HepG2 (cell line): ENCODE measurements around the gene HYAL1. TPM values are rescaled to one million over a fixed set of nuclear protein-coding genes. Genes with fewer than 3 reads are reported as not detected.

ENCODE experiments used
- CENPX ChIP-seq: sonication (generic); formaldehyde crosslinking; IDR thresholded peaks from 2 replicates; pipeline ENCODE4 v1.9.0; 2021; ENCODE audit warnings: mild to moderate bottlenecking, missing genetic modification reagents, moderate library complexity
- EEA1 ChIP-seq: sonication (generic); formaldehyde crosslinking; IDR thresholded peaks from 2 replicates; pipeline ENCODE4 v1.5.1; 2020; ENCODE audit warnings: mild to moderate bottlenecking, missing genetic modification reagents, borderline replicate concordance
- KAT7 ChIP-seq: IDR thresholded peaks from 2 replicates; pipeline ENCODE4 v1.6.1; 2018; ENCODE audit warnings: borderline replicate concordance, missing compliant biosample characterization
- LRRFIP1 ChIP-seq: sonication (generic); formaldehyde crosslinking; conservative IDR thresholded peaks from 2 replicates; pipeline ENCODE4 v1.4.0; 2020; ENCODE audit warnings: missing genetic modification reagents
- RBAK ChIP-seq: sonication (generic); formaldehyde crosslinking; IDR thresholded peaks from 2 replicates; pipeline ENCODE4 v1.5.1; 2020; ENCODE audit warnings: mild to moderate bottlenecking, missing genetic modification reagents
- REL ChIP-seq: sonication (generic); formaldehyde crosslinking; conservative IDR thresholded peaks from 2 replicates; pipeline ENCODE4 v1.8.0; 2022; ENCODE audit warnings: mild to moderate bottlenecking, missing genetic modification reagents, moderate library complexity
- RXRB ChIP-seq: IDR thresholded peaks from 2 replicates; pipeline ENCODE4 v1.6.1; 2016; ENCODE audit warnings: borderline replicate concordance, missing genetic modification reagents, missing compliant biosample characterization
- SNAPC4 ChIP-seq: sonication (generic); formaldehyde crosslinking; IDR thresholded peaks from 2 replicates; pipeline ENCODE4 v1.4.0; 2020; ENCODE audit warnings: mild to moderate bottlenecking, missing genetic modification reagents
- TCF7 ChIP-seq: sonication (generic); IDR thresholded peaks from 2 replicates; pipeline ENCODE4 v1.6.1; 2016; ENCODE audit warnings: antibody characterized with exemption, low read depth
- TEF ChIP-seq: sonication (generic); formaldehyde crosslinking; IDR thresholded peaks from 2 replicates; pipeline ENCODE4 v1.5.0; 2020; ENCODE audit warnings: missing genetic modification reagents
- TFDP2 ChIP-seq: sonication (generic); formaldehyde crosslinking; IDR thresholded peaks from 2 replicates; pipeline ENCODE4 v1.4.0; 2020; ENCODE audit warnings: missing genetic modification reagents
- ZBTB3 ChIP-seq: sonication (generic); formaldehyde crosslinking; IDR thresholded peaks from 2 replicates; pipeline ENCODE4 v1.4.0; 2020; ENCODE audit warnings: low read depth, mild to moderate bottlenecking, moderate library complexity, missing genetic modification reagents, borderline replicate concordance
- ZKSCAN5 ChIP-seq: sonication (generic); formaldehyde crosslinking; IDR thresholded peaks from 2 replicates; pipeline ENCODE4 v1.5.1; 2020; ENCODE audit warnings: mild to moderate bottlenecking, missing genetic modification reagents
- ZNF17 ChIP-seq: sonication (generic); formaldehyde crosslinking; IDR thresholded peaks from 2 replicates; pipeline ENCODE4 v1.5.0; 2020; ENCODE audit warnings: mild to moderate bottlenecking, missing genetic modification reagents
- ZNF317 ChIP-seq: sonication (generic); formaldehyde crosslinking; IDR thresholded peaks from 2 replicates; pipeline ENCODE4 v1.5.0; 2020; ENCODE audit warnings: mild to moderate bottlenecking, missing genetic modification reagents
- ZNF501 ChIP-seq: sonication (generic); formaldehyde crosslinking; IDR thresholded peaks from 2 replicates; pipeline ENCODE4 v1.5.1; 2020; ENCODE audit warnings: mild to moderate bottlenecking, moderate library complexity, missing genetic modification reagents
- ZNF549 ChIP-seq: sonication (generic); formaldehyde crosslinking; IDR thresholded peaks from 2 replicates; pipeline ENCODE4 v1.5.0; 2020; ENCODE audit warnings: missing genetic modification reagents
- ZNF567 ChIP-seq: sonication (generic); formaldehyde crosslinking; IDR thresholded peaks from 2 replicates; pipeline ENCODE4 v1.8.1; 2023; ENCODE audit warnings: mild to moderate bottlenecking, missing genetic modification reagents, borderline replicate concordance
- ZNF570 ChIP-seq: sonication (generic); formaldehyde crosslinking; IDR thresholded peaks from 2 replicates; pipeline ENCODE4 v1.4.0; 2020; ENCODE audit warnings: mild to moderate bottlenecking, missing genetic modification reagents, borderline replicate concordance
- ZNF614 ChIP-seq: IDR thresholded peaks from 2 replicates; pipeline ENCODE4 v1.6.1; 2018; ENCODE audit warnings: missing biosample characterization, missing genetic modification reagents, inconsistent platforms, borderline replicate concordance
- polyA plus RNA-seq, 8 experiments: library from polyadenylated mRNA; depleted of rRNA in 3 of 8; stranded (reverse) in 7 of 8; unstranded in 1 of 8; fragments of >200 nt; fragmentation: Illumina TruSeq in 4 of 8; extraction: Trizol in 4 of 8; gene quantifications; 2 replicates each; pipeline versions ENCODE4 v1.2.1 to v1.2.3, GENCODE V29; 2011 to 2016; ENCODE audit warnings: low read depth in 4 of 8, missing spikeins in 1 of 8, mixed read lengths in 1 of 8; ENCODE audit not compliant: insufficient read depth in 1 of 8
- total RNA-seq, 5 experiments: library from RNA; depleted of rRNA; stranded (reverse); fragments of >200 nt; fragmentation: Illumina TruSeq; extraction: Trizol; gene quantifications; 2 replicates each; pipeline ENCODE4 v1.2.3, GENCODE V29; 2016; ENCODE audit warnings: low read depth in 1 of 5

The HYAL1 gene
- total and polyA plus RNA-seq, 2 of the 13 experiments (the other 11 are each of a cell fraction or from before 2014, with no cell fraction given) = 76.5 to 193 TPM

- TF ChIP-seq SNAPC4 (no peak), ZNF567 (CRISPR knock-in tag) (no peak), EEA1 (CRISPR knock-in tag) (no peak), ZNF549 (CRISPR knock-in tag) (no peak), TEF (CRISPR knock-in tag) (no peak), ZNF501 (CRISPR knock-in tag) (peak; percentile 50; the same call in 1 of the 2 replicates), RXRB (CRISPR knock-in tag) (0 out of 2 replicates have a peak, but pooled peaks have one; percentile 18), ZNF317 (CRISPR knock-in tag) (no peak), TFDP2 (CRISPR knock-in tag) (peak; percentile 33; the same call in 1 of the 2 replicates), LRRFIP1 (CRISPR knock-in tag) (no peak), REL (0 out of 2 replicates have a peak, but pooled peaks have one; percentile 80), RBAK (CRISPR knock-in tag) (no peak), ZNF17 (CRISPR knock-in tag) (no peak), TCF7 (no peak), KAT7 (CRISPR knock-in tag) (no peak), ZKSCAN5 (CRISPR knock-in tag) (no peak), ZNF614 (peak; percentile 54; the same call in 1 of the 2 replicates), ZNF570 (CRISPR knock-in tag) (no peak), CENPX (CRISPR knock-in tag) (no peak), ZBTB3 (CRISPR knock-in tag) (no peak; the same call in 1 of the 2 replicates)
Observed at GRCh38 chr3:50298836-50299637, 4.3 kb downstream of the HYAL1 start, which contains the start of the genes HYAL3 and NAA80 (continued).
